Posterior vena cava (tissue), 2 donors: Measurements from ENCODE around the gene TAPBP. TPM values are rescaled to one million over a fixed set of nuclear protein-coding genes. Genes with fewer than 3 reads are reported as not detected.
A peak's percentile ranks its signal among the peaks of the same experiment; 100 is the strongest.
"Not testable (repeated sequence)": the region's sequence is repeated elsewhere in the genome, so short reads cannot be mapped to it uniquely, and the experiment has no call there.

Source experiments
- DNase-seq: peaks from one replicate; pipeline ENCODE4 v3.0.0-alpha.2; 2020; ENCODE audit warnings: low spot score
- intact Hi-C, 2 donors: fragments of 100-400 bp; cut with DNase I; formaldehyde crosslinking; loops; one replicate each; pipeline versions ENCODE4 v1.14.1 to v1.14.2; 2022 to 2023
- total RNA-seq, 2 donors: library from RNA; stranded (reverse); fragmentation: NEBNext Ultra II Directional; extraction: Animal tissue kit (Norgen Biotek cat#: 25700); gene quantifications; one replicate each; pipeline ENCODE4 v1.2.1, GENCODE V29; 2021
- donor health status: DM: yes; HTN: yes; CAD: no.
- donor health status: DM: yes; HTN: yes; CAD: no.

The TAPBP gene
- total RNA-seq, 2 donors from 2014 or later = 57.7 to 65.8 TPM

- peak; percentile 97 for DNase-seq
- intact Hi-C loops = no loop called here
These were observed 14.5 kb downstream of the TAPBP start for GRCh38 chr6:33299237-33299944.

DNA sequence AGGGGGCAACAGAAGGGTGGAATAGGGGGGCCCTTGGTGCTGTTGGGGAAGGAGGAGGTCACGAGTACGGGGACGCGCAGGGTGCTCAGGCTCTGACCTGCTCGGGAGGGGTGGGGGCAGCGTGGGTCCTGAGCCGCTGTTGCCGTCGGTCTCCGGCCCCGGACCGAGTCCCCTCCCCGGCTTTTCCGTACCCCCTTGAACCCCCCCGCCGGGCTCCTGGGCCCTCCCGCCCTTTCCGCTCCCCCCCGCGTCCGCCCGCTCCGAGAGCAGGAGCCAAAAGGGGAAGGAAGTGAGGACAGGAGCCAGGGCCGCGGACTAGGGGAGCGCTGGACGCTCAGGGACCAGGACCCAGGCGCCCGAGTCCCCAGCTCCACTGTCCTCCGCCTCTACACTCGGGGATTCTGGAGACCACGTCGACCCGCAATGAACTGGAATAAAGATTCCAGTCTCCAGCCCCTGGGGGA lies 15.1 kb downstream of the TAPBP start, which contains the start of gene RGL2:
Gene RGL2 (minus strand): TSS at position 170 of the 464 bp plus-strand sequence. CDS start 332 bp downstream, outside the sequence.
- intact Hi-C loops = no loop called here
- DNase-seq = peak; percentile 96

GRCh38 chr6:33297956-33298772 lies 15.7 kb downstream of the TAPBP start:
- intact Hi-C loops = no loop called here
- DNase-seq = peak; percentile 89

GRCh38 chr6:33297406-33297955 lies 16.4 kb downstream of the TAPBP start:
- intact Hi-C loops = no loop called here
- DNase-seq = peak; percentile 81

DNA sequence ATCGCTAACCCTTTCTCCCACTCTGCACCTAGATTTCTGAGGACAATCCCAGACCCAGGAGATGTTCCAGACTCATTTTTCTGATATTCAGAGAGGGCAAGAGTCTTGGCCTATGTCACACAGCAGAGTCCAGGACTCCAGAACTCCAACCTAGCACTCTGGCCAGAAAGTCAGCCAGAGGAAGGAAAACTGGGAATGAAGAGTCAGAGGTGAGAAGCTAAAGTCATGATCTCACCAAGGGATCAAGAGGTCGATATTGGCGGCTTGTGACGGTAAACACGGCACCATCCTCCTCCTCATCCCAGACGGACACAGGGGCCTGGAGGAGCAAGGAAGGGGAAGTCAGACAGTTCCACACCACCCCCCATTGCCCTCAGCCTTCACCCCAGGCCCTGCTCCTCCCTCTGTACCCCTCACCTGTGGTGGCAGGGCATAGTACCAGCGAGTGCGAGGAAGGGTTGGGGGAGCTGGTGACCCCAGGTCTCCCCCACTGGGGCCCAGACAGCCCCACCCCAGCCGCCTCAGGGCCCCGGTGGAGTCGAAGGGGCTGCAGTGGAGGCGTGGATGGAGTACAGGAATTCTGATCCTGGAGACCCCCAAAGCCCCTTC lies 17.0 kb downstream of the TAPBP start:
- peak; percentile 55 for DNase-seq
- intact Hi-C loops = no loop called here

DNA sequence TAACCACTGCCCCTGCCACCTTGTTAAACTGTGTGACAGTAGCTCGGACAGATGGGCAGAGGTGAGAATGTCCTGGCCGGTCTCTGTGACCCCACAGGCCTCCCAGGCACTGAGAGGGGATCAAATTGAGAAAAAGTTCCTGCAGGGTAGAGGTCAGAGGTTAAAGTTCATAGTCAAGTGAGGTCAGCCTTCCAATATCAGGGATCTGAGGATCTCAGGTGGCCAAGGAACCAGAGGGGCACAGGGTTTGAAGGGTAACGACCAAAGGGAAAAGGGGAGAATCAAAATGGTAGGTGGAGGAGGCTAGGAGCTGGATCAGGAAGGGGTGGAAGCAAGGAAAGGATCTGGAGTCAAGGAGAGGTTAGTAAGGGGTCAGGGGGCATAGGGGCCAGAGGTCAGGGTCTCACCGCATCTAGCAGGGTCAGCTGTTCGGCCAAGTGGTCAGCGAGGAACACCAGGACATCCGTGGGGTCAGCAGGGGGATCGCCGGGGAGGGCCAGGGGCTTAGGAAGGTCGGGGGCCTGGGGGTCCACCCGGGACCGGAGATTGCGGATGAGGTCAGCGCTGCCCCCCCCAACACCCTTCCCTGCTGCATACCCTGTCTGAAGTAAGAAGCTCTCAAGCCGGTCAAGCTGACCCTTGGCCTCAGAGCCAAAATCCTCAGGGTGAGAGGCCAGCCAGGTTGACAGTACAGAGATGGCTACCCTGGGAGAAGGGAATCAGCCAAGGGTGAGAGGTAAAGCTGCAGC lies 18.1 kb downstream of the TAPBP start:
- intact Hi-C loops = no loop called here
- peak; percentile 74 for DNase-seq

DNA sequence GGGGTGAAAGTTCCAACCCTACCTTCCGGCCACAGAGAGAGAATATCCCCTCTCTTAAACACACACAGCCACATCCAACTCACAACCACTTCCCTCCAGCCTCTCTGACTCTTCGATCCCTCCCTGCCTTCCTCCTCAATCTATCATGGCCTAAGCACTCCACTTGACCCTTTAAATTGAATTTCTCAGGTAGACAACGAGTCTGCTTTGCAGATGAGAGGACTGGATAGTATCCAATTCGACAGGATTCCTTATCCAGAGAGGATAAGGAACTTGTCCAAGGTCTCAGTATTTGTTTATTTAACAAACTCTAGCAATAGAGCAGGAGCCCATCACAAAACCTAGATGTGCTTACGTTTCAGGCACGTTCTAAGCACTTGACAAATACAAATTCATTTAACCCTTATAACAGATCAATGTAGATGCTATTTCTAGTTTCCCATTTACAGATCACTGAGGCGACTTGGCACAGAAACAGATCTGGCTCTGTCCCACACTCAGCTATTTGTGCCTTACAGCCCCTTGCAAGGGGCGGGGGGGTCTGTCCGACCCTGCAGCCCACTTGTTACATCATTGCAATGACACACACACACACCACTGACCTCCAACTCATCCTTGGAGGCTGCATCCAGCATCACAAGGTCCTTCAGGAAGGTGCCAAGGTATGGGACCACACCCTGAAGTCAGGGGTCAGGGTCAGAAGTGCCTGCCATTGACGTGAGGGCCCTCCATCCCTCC lies 19.6 kb downstream of the TAPBP start:
- DNase-seq = peak; percentile 67
- intact Hi-C loops = no loop called here

DNA sequence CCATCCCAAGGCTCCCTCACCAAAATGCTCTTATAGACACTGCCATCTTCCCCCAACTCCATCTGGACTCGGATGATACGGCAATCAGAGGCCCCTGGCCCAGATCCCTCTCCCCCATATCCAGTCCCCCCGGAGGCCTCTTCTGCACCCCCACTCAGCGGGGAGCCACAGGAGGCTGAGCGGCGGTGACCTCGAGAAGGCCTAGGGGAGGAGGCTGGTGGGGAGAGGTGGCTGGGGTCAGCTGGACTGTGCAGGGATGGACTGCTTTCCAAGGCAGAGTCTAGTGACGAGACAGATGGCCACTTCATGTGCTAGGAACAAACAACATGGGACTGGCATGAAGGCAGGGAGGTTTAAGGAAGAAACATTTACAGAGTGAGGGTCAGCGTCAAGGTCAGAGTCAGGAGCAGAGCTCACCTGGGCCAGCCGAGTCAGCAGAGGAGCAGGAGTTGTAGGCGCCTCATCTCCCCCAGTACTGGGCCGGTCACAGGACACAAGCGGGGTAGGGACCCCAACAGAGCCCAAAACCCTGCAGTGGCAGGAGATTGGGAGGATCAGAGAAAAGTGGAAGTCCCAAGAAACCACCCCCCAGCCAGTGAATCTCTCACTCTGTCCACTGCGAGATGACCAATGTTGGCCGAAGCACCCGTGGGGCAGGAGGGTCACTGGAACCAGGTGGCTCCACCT lies 20.7 kb downstream of the TAPBP start:
- intact Hi-C loops = no loop called here
- peak; percentile 69 for DNase-seq

DNA sequence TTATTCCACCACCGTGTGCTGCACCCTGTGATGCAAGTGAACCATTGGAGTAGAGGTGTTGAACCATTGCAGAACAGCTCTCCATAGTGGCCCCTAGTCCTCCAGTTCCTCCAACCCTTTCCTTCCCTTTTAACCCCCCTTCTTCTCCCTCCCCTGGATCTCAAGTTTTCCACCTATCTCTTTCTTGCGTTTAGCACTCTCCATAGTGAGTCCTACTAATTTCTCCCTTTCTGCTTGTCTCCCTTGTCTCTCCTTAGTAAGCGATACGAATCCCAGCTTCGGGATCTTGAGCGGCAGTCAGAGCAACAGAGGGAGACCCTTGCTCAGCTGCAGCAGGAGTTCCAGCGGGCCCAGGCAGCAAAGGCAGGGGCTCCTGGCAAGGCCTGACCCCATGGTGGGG lies 23.4 kb downstream of the TAPBP start:
- intact Hi-C loops = no loop called here
- DNase-seq = no peak

GRCh38 chr6:33289784-33290315 lies 24.0 kb downstream of the TAPBP start:
- DNase-seq = no peak
- intact Hi-C loops = no loop called here

GRCh38 chr6:33288921-33289783 lies 24.7 kb downstream of the TAPBP start, which contains the start of the genes PFDN6 and WDR46:
PFDN6 (plus strand) TSS chr6:33289601; CDS start chr6:33289857, 256 bp downstream.
WDR46 (minus strand) TSS chr6:33289239; CDS start chr6:33289170, 69 bp downstream.
- peak; percentile 91 for DNase-seq

GRCh38 chr6:33288141-33288920 lies 25.5 kb downstream of the TAPBP start:
- no peak for DNase-seq
- intact Hi-C loops = no loop called here

More at GRCh38 chr6:33288921-33289783, 24.7 kb downstream of the TAPBP start, which contains the start of the genes PFDN6 and WDR46:
- intact Hi-C loops = no loop called here

DNA sequence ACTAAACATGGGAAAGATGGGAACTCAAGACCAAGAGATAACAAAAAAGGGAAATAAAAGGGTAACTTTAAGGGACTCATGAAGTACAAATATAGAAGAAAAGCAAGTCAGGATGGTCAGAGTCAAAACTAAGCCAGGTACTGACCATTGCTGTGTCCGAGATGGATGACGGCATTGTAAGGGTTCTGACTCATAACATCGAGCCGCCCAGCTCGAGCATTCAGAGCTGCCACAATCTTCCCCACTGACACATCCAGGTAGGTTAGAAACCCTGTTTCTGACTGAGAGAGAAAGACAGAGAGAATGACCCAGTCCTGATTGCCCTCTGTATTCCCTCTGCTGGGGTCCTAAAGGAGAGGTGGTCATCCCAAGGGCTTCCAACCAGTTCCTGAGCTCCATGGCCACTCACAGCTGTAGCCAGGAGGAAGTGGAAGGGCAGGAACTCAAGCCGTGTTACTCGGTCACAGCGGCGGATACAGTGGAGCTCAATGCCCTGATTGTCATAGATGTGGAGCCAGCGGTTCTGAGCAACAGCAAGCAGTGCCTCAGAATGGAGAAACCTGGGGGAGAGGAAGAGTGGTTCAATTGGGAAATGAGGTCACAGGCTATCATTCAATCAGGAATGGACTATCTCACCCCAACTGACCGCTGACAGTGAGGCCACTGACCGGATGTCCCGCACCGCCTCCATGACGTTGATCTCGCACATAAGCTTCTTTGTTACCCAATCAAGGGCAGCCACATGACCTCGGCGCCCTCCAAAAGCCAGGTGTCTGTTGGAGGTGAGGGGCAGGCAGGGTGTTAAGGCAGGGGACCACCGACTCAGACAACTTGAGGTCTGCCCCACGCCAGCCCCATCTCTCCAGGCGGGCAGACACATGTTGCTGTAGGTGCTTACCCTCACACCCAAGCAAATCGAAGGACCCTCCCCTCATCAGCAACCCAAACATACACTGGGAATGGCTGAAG lies 26.6 kb downstream of the TAPBP start:
- DNase-seq = no peak
- intact Hi-C loops = no loop called here

DNA sequence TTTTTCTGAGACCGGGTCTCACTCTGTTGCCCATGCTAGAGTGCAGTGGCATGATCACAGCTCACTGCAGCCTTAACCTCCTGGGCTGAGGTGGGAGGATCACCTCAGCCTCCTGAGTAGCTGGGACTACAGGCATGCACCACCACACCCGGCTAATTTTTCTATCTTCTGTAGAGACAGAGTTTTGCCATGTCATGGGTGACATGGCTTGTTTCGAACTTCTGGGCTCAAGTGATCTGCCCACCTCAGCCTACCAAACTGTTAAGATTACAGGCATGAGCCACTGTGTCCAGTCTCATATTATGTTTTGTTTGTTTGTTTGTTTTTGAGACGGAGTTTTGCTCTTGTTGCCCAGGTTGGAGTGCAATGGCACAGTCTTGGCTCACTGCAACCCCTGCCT lies 28.7 kb downstream of the TAPBP start:
- intact Hi-C loops, DNase-seq: not testable (repeated sequence)
